ENCODE results near the gene KDM4C. TPM values are rescaled to one million over a fixed set of nuclear protein-coding genes. Genes with fewer than 3 reads are reported as not detected.
"Not testable (repeated sequence)": the region's sequence is repeated elsewhere in the genome, so short reads cannot be mapped to it uniquely, and the experiment has no call there.

KDM4C gene
- total RNA-seq, 2 donors from 2014 or later, result 26.1 to 47.8 TPM

GRCh38 chr9:7028591-7028990 lies 270.8 kb downstream of the KDM4C start:
- DNase-seq (ENCODE audit: low spot score), result no peak
- no peak overlapping the region for H3K4me3 ChIP-seq
- H3K9me3 ChIP-seq, result no peaks in the 10 kb centered on the region
- no peak for TF ChIP-seq CTCF (IDR thresholded peaks at IDR 0.05)
- H3K36me3 ChIP-seq, result peaks cover 3% of the 10 kb centered on the region
- no peak for ATAC-seq (ENCODE audit: insufficient number of reproducible peaks, low FRiP score, low read depth)
- no peaks in the 10 kb centered on the region for H3K27me3 ChIP-seq (replicated peaks; ENCODE audit: insufficient read depth)
- no peak overlapping the region for H3K27ac ChIP-seq
- H3K4me1 ChIP-seq (ENCODE audit: control insufficient read depth in 1 of 2, low read depth in 2 of 2), result no peaks in the 10 kb centered on the region

- not testable (repeated sequence) for H3K27ac ChIP-seq; DNase-seq (ENCODE audit: low spot score); H3K9me3 ChIP-seq; H3K36me3 ChIP-seq; H3K27me3 ChIP-seq (replicated peaks; ENCODE audit: insufficient read depth); H3K4me1 ChIP-seq (ENCODE audit: control insufficient read depth in 1 of 2, low read depth in 2 of 2); ATAC-seq (ENCODE audit: insufficient number of reproducible peaks, low FRiP score, low read depth); H3K4me3 ChIP-seq
These were observed 273.2 kb downstream of the KDM4C start for GRCh38 chr9:7030943-7031342.

- no peak overlapping the region for H3K4me3 ChIP-seq
- DNase-seq (ENCODE audit: low spot score), result no peak
- H3K4me1 ChIP-seq (ENCODE audit: control insufficient read depth in 1 of 2, low read depth in 2 of 2), result no peaks in the 10 kb centered on the region
- no peak for TF ChIP-seq CTCF (IDR thresholded peaks at IDR 0.05)
- H3K27ac ChIP-seq, result no peak overlapping the region
- H3K27me3 ChIP-seq (replicated peaks; ENCODE audit: insufficient read depth), result no peaks in the 10 kb centered on the region
- ATAC-seq (ENCODE audit: insufficient number of reproducible peaks, low FRiP score, low read depth), result no peak
- no peaks in the 10 kb centered on the region for H3K9me3 ChIP-seq
- peaks cover 3% of the 10 kb centered on the region for H3K36me3 ChIP-seq
These were observed 275.6 kb downstream of the KDM4C start for GRCh38 chr9:7033076-7034045.

- no peak for ATAC-seq (ENCODE audit: insufficient number of reproducible peaks, low FRiP score, low read depth)
These were observed 279.4 kb downstream of the KDM4C start for GRCh38 chr9:7037176-7037575.

GRCh38 chr9:7042124-7042523 lies 284.4 kb downstream of the KDM4C start:
- Histone ChIP-seq H3K9me3 (no peaks in the 10 kb centered on the region), H3K36me3 (no peaks in the 10 kb centered on the region), H3K27ac (no peak overlapping the region), H3K4me3 (no peak overlapping the region), H3K4me1 (ENCODE audit: control insufficient read depth in 1 of 2, low read depth in 2 of 2) (no peaks in the 10 kb centered on the region), H3K27me3 (replicated peaks; ENCODE audit: insufficient read depth) (no peaks in the 10 kb centered on the region)
- no peak for TF ChIP-seq CTCF (IDR thresholded peaks at IDR 0.05)
- no peak for DNase-seq (ENCODE audit: low spot score)
- ATAC-seq (ENCODE audit: insufficient number of reproducible peaks, low FRiP score, low read depth), result no peak

More at GRCh38 chr9:7037176-7037575, 279.4 kb downstream of the KDM4C start:
- no peaks in the 10 kb centered on the region for H3K4me1 ChIP-seq (ENCODE audit: control insufficient read depth in 1 of 2, low read depth in 2 of 2)
- no peak for DNase-seq (ENCODE audit: low spot score)
- H3K27me3 ChIP-seq (replicated peaks; ENCODE audit: insufficient read depth), result no peaks in the 10 kb centered on the region
- H3K4me3 ChIP-seq, result no peak overlapping the region
- no peak overlapping the region for H3K27ac ChIP-seq
- H3K36me3 ChIP-seq, result no peaks in the 10 kb centered on the region
- no peak for TF ChIP-seq CTCF (IDR thresholded peaks at IDR 0.05)
- no peaks in the 10 kb centered on the region for H3K9me3 ChIP-seq

Data from thoracic aorta (tissue), 2 donors.